Gastrocnemius medialis (tissue), 4 donors: ENCODE results near the gene FASN. TPM values are rescaled to one million over a fixed set of nuclear protein-coding genes. Genes with fewer than 3 reads are reported as not detected.

Source experiments
- ATAC-seq, 2 donors: fragments of 150-250 bp; one replicate each; pipeline ENCODE4 v1.9.1; 2016
- DNase-seq, 2 donors: peaks; one replicate each; pipeline ENCODE4 v3.0.0-alpha.2; 2019
- H3K27ac ChIP-seq, 4 donors: fragments of 200-600 bp; sonication (generic); 1 replicate in 1 of 4; 2 replicates in 3 of 4; pipeline ENCODE4 v1.5.1; 2016 to 2018; ENCODE audit warnings: mild to moderate bottlenecking in 2 of 4, moderate library complexity in 1 of 4
- H3K27me3 ChIP-seq, 3 donors: fragments of 200-600 bp; sonication (generic) in 2 of 3; 1 replicate in 1 of 3; 2 replicates in 2 of 3; pipeline versions ENCODE4 v1.5.1 to v1.6.0; 2016 to 2019; ENCODE audit warnings: mild to moderate bottlenecking in 1 of 3, moderate library complexity in 1 of 3
- H3K36me3 ChIP-seq, 2 donors: fragments of 200-600 bp; sonication (generic) in 1 of 2; one replicate each; pipeline ENCODE4 v1.5.1; 2017 to 2018
- H3K4me1 ChIP-seq, 2 donors: fragments of 200-600 bp; sonication (generic) in 1 of 2; one replicate each; pipeline ENCODE4 v1.5.1; 2016 to 2017; ENCODE audit warnings: mild to moderate bottlenecking in 2 of 2
- H3K4me3 ChIP-seq, 4 donors: fragments of 200-600 bp; sonication (generic) in 3 of 4; 1 replicate in 1 of 4; 2 replicates in 3 of 4; pipeline ENCODE4 v1.5.1; 2016 to 2019; ENCODE audit warnings: mild to moderate bottlenecking in 2 of 4
- H3K9me3 ChIP-seq, 3 donors: fragments of 200-600 bp; sonication (generic) in 2 of 3; 1 replicate in 1 of 3; 2 replicates in 2 of 3; pipeline ENCODE4 v1.5.1; 2016 to 2019
- POLR2A ChIP-seq, 2 donors: fragments of 450-650 bp; IDR thresholded peaks; one replicate each; pipeline ENCODE4 v1.6.1; 2017; ENCODE audit warnings: antibody characterized with exemption in 2 of 2, mild to moderate bottlenecking in 2 of 2, moderate library complexity in 2 of 2
- in situ Hi-C, 4 donors: fragments of 200-750 bp; cut with MboI; loops; one replicate each; pipeline versions ENCODE4 v1.15.0 to v1.8.0; 2017; ENCODE audit warnings: low sequenced_read_pairs in 4 of 4
- intact Hi-C: fragments of 100-400 bp; cut with DNase I; formaldehyde crosslinking; loops from one replicate; pipeline ENCODE4 v1.15.1; 2023; ENCODE audit warnings: low total_unique reads
- total RNA-seq, 4 donors: library from RNA; depleted of rRNA; stranded (reverse); fragments of >200 nt; gene quantifications; one replicate each; pipeline versions ENCODE4 v1.1.0 to v1.2.3, GENCODE V29; 2016
- TF ChIP-seq, protein P1 (sequence below), 5 experiments: fragments of 450-650 bp in 3 of 5; fragments of 200-600 bp in 2 of 5; sonication (generic) in 2 of 5; IDR thresholded peaks in 4 of 5; conservative IDR thresholded peaks in 1 of 5; 1 replicate in 4 of 5; 2 replicates in 1 of 5; pipeline ENCODE4 v1.5.1; 2016 to 2019; ENCODE audit warnings: antibody characterized with exemption in 5 of 5, mild to moderate bottlenecking in 3 of 5, moderate library complexity in 3 of 5

The FASN gene
- total RNA-seq, 4 donors from 2014 or later: 16.3 to 34.5 (median 26.3) TPM

DNA sequence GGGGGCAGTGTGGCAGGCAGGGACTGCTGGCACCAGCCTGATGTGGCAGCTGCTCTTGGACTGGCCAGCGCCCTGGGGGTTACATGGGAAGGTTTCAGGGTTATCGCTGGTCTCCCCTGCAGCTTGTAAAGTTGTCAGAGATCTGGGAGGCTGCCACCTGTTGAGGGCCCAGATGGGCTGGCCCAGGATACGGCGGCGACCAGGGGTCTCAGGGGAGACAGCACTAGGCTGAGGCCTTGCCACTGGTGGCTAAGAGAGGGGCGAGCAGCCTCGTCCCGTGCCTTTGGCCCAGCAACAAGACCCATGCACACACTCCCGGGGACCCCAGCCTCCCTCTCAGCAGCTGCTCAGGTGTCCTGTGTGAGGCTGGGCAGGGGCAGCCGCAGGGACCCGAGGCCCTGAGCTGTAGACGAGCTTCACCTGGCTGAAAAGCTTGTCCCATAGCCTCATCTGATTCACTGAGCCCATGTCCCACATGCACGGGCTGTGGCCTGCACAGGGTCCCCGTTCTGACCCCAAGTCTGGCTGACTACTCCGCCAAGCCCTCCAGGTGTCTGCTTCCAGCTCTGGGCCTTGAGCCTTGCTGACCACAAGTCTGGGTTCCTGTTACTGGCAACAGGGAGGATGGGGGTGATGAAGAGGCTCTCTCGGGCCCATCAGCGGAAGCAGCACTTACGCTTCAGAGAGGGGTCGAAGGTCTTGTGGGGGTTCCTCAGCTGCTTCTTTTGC, 38.6 kb downstream of the FASN start:
- in situ Hi-C loops: no loop called here
- Histone ChIP-seq H3K9me3 (no peaks in the 10 kb centered on the region), H3K4me3 (no peak overlapping the region), H3K27ac (no peak overlapping the region), H3K4me1 (peaks cover 6 to 9% of the 10 kb centered on the region in 2 donors), H3K36me3 (peaks cover 0 to 83% of the 10 kb centered on the region in 2 donors), H3K27me3 (no peaks in the 10 kb centered on the region)
- DNase-seq (no peak), ATAC-seq (no peak)
- intact Hi-C loops: no loop called here
- TF ChIP-seq POLR2A (IDR thresholded peaks at IDR 0.05): no peak
- TF ChIP-seq, protein P1, sequence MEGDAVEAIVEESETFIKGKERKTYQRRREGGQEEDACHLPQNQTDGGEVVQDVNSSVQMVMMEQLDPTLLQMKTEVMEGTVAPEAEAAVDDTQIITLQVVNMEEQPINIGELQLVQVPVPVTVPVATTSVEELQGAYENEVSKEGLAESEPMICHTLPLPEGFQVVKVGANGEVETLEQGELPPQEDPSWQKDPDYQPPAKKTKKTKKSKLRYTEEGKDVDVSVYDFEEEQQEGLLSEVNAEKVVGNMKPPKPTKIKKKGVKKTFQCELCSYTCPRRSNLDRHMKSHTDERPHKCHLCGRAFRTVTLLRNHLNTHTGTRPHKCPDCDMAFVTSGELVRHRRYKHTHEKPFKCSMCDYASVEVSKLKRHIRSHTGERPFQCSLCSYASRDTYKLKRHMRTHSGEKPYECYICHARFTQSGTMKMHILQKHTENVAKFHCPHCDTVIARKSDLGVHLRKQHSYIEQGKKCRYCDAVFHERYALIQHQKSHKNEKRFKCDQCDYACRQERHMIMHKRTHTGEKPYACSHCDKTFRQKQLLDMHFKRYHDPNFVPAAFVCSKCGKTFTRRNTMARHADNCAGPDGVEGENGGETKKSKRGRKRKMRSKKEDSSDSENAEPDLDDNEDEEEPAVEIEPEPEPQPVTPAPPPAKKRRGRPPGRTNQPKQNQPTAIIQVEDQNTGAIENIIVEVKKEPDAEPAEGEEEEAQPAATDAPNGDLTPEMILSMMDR (IDR thresholded peaks at IDR 0.05 in 4 of 5, conservative IDR thresholded peaks at IDR 0.05 in 1 of 5): no peak

DNA sequence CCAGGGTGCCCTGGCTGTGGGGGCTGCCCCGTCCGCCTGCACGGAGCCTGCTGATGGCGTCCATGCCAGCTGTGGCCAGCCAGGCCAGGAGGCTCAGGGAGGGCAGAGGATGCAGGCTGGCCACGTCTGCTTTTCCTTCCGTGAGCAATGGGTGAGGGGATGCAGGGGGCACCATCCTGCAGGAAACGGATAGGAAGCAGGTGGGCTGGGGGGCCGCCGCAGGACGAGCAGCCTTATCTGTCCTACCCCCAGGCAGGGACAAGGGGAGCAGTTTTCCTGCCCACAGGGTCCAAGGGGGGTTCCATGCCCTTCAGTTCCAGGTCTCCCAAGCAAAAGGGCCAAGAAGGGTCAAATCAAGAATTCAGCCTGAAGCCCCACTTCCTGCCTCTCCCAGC, 39.2 kb downstream of the FASN start:
- peaks cover 0 to 88% of the 10 kb centered on the region in 2 donors for H3K36me3 ChIP-seq
- ATAC-seq: no peak
- in situ Hi-C loops: no loop called here

DNA sequence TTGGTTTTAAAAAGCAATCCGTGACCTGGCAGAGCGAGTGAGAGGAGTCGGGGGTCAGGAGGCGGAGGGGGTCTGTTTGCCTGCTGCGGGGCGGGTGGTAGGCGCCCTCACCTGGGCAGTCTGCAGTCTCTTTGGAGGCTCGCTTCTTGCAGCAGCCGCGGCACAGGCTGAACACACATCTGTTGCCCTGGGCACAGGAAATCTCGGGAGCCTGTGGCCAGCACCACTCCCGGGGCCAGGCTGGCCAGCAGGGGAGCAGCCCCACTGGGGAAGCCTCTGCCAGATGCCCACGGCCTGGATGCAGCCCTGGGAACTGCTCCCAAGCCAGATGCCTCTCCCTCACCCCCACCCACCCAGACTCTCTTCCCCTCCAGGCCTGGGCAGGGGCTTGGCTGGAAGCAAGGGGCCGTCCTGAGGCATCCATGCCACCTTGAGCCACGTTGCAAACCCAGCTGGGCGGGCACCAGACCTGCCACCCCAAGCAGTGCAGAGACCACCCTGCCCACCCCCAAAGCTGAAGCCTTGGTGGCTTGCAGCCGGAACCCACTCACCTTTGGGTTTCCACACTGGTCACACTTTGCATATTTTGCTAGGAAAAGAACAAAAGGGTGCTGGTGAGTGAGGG, 39.7 kb downstream of the FASN start:
- Histone ChIP-seq H3K4me3 (no peak overlapping the region), H3K4me1 (peaks cover under 1 to 4% of the 10 kb centered on the region in 2 donors), H3K9me3 (no peaks in the 10 kb centered on the region), H3K27me3 (no peaks in the 10 kb centered on the region), H3K27ac (no peak overlapping the region), H3K36me3 (peaks cover 0 to 93% of the 10 kb centered on the region in 2 donors)
- no peak for DNase-seq
- TF ChIP-seq POLR2A (IDR thresholded peaks at IDR 0.05): no peak
- TF ChIP-seq, protein P1 (IDR thresholded peaks at IDR 0.05 in 4 of 5, conservative IDR thresholded peaks at IDR 0.05 in 1 of 5): no peak
- intact Hi-C loops (no loop called here), in situ Hi-C loops (no loop called here)
- ATAC-seq: no peak

More for the DNA sequence above, 39.2 kb downstream of the FASN start:
- intact Hi-C loops: no loop called here
- Histone ChIP-seq H3K4me3 (no peak overlapping the region), H3K9me3 (no peaks in the 10 kb centered on the region), H3K4me1 (peaks cover under 1 to 3% of the 10 kb centered on the region in 2 donors), H3K27me3 (no peaks in the 10 kb centered on the region), H3K27ac (no peak overlapping the region)
- no peak for TF ChIP-seq POLR2A (IDR thresholded peaks at IDR 0.05)
- TF ChIP-seq, protein P1 (IDR thresholded peaks at IDR 0.05 in 4 of 5, conservative IDR thresholded peaks at IDR 0.05 in 1 of 5): no peak
- DNase-seq: no peak

DNA sequence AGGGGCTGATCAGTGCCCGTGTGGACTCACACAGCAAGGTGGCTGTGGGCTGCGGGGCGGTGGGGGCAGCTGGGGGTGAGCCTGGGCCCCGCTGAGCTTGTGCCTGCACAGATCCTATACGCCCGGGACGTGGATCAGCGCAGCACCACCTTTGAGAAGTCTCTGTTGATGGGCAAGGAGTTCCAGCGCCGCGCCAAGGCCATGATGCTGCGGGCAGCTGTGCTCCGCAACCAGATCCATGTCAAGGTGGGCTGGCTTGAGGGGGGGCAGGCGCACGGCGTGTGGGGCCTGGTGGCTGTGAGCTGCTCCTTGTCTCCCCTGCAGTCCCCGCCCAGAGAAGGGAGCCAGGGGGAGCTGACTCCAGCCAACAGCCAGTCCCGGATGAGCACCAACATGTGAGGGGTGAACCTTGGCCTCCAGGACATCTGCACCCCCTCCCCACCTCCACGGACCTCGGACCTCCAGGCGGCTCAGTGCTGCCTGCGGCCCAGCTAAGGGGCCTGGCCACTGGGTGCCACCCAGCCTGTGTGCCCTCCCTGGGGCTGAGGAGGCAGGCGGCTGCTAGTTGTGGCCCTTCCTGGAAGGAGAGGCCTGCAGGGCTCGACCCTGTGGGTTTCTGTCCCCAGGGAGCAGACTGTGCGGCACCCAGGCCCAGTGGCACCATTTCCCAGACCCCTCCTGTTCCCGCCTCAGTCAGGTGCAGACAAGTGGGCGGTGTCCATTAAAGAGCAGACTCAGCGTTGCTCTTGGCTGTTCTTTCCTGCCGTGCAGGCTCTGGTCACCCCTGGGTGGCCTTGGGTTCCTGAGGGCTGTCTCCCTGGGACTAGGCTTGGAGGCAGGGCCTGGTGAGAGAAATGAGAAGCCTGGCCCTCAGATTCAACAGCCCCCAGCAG, 41.1 kb downstream of the FASN start:
- intact Hi-C loops: no loop called here
- H3K27me3 ChIP-seq: no peaks in the 10 kb centered on the region
- no peak overlapping the region for H3K27ac ChIP-seq
- H3K4me1 ChIP-seq: peaks cover 10 to 17% of the 10 kb centered on the region in 2 donors
- no peaks in the 10 kb centered on the region for H3K9me3 ChIP-seq
- in situ Hi-C loops: no loop called here
- TF ChIP-seq, protein P1 (IDR thresholded peaks at IDR 0.05 in 4 of 5, conservative IDR thresholded peaks at IDR 0.05 in 1 of 5): no peak
- TF ChIP-seq POLR2A (IDR thresholded peaks at IDR 0.05): no peak
- DNase-seq: no peak
- no peak overlapping the region for H3K4me3 ChIP-seq
- H3K36me3 ChIP-seq: peaks cover 0 to 81% of the 10 kb centered on the region in 2 donors
- ATAC-seq: no peak
